ENCODE data around the gene FAAP20. TPM values are rescaled to one million over a fixed set of nuclear protein-coding genes. Genes with fewer than 3 reads are reported as not detected.

Gene FAAP20
- total and polyA plus RNA-seq, 9 of the 15 experiments (the other 6 are each of a cell fraction or from before 2014, with no cell fraction given) = 0.58 to 143 (median 9.9) TPM

DNA sequence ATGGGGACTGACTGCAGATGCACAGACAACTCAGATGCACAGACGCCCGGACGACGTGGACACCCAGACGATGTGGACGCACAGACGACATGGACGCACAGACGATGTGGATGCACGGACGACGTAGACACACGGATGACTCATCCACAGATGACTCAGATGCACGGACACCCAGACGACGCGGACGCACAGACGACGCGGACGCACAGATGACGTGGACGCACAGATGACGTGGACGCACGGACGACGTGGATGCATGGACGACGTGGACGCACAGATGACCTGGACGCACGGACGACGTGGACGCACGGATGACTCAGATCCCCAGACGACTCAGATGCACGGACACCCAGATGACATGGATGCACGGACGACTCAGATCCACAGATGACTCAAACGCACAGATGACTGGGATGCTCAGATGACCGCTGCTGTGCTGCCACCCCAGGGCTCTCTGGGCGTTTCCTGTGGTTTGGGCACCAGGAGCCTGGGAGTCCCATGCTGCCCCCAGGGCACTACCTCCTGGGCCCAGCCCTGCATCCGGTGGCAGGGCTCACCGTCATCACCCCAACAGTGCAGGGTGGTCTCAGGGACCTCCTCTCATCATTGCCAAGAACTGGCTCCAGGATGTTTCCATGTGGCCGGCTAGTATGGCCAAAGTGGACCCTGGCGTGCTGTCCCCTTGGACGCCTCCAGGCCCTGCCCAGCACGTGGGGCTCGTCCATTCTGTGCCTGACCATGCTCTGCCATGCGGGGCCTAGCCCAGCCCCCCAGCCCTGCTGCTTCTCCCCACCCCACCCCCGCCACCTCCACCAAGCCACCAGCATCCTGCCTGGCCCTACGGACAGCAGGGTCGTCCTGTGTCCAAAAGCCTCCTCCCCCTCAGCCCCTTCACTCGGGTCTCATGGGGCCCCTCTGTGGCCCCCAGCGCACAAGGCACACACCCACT lies 14.0 kb downstream of the FAAP20 start (continued):
- TF ChIP-seq, protein P1, sequence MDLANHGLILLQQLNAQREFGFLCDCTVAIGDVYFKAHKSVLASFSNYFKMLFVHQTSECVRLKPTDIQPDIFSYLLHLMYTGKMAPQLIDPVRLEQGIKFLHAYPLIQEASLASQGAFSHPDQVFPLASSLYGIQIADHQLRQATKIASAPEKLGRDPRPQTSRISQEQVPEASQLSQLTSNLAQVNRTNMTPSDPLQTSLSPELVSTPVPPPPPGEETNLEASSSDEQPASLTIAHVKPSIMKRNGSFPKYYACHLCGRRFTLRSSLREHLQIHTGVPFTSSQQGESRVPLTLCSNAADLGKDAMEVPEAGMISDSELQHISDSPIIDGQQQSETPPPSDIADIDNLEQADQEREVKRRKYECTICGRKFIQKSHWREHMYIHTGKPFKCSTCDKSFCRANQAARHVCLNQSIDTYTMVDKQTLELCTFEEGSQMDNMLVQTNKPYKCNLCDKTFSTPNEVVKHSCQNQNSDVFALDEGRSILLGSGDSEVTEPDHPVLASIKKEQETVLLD (IDR thresholded peaks at IDR 0.05) = peak; percentile 100
- TF ChIP-seq ZNF197 (CRISPR knock-in tag; IDR thresholded peaks at IDR 0.05; ENCODE audit: low read depth) (no peak), ZNF408 (CRISPR knock-in tag; IDR thresholded peaks at IDR 0.05; ENCODE audit: low read depth) (no peak), MAFK (IDR thresholded peaks at IDR 0.05; ENCODE audit: low read length) (peak; percentile 71), MYNN (IDR thresholded peaks at IDR 0.05) (peak; percentile 52; the same call in 1 of the 2 replicates), MYNN (CRISPR knock-in tag; IDR thresholded peaks at IDR 0.05) (no peak), RFX7 (CRISPR knock-in tag; IDR thresholded peaks at IDR 0.05) (no peak), POLR3G (IDR thresholded peaks at IDR 0.05; ENCODE audit: extremely low read depth, insufficient read length, insufficient replicate concordance) (no peak), ZNF436 (CRISPR knock-in tag; IDR thresholded peaks at IDR 0.05) (no peak), RFX5 (IDR thresholded peaks at IDR 0.05; ENCODE audit: low read depth, low read length) (peak; percentile 54; the same call in 1 of the 2 replicates), ZNF445 (CRISPR knock-in tag; IDR thresholded peaks at IDR 0.05; ENCODE audit: low read depth) (no peak), C11orf30 (IDR thresholded peaks at IDR 0.05; ENCODE audit: low read depth) (peak; percentile 98), STAT5B (CRISPR knock-in tag; IDR thresholded peaks at IDR 0.05) (no peak), ZNF354B (CRISPR knock-in tag; IDR thresholded peaks at IDR 0.05) (no peak), FUS (optimal IDR thresholded peaks at IDR 0.05; ENCODE audit: low read depth, low read length) (no peak), NR2C1 (IDR thresholded peaks at IDR 0.05) (peak; percentile 85), NR2C1 (tag; IDR thresholded peaks at IDR 0.05) (peak; percentile 92), NCOA1 (IDR thresholded peaks at IDR 0.05; ENCODE audit: low read depth) (peak; percentile 95), TEAD1 (CRISPR knock-in tag; IDR thresholded peaks at IDR 0.05) (0 out of 4 replicates have a peak, but pooled peaks of 1 of the 2 experiments have one; percentile 13), NELFE (IDR thresholded peaks at IDR 0.05; ENCODE audit: insufficient read depth, insufficient read length) (no peak), NFYB (IDR thresholded peaks at IDR 0.05; ENCODE audit: extremely low read depth, insufficient read length) (peak; percentile 35)
- TF ChIP-seq, protein P2, sequence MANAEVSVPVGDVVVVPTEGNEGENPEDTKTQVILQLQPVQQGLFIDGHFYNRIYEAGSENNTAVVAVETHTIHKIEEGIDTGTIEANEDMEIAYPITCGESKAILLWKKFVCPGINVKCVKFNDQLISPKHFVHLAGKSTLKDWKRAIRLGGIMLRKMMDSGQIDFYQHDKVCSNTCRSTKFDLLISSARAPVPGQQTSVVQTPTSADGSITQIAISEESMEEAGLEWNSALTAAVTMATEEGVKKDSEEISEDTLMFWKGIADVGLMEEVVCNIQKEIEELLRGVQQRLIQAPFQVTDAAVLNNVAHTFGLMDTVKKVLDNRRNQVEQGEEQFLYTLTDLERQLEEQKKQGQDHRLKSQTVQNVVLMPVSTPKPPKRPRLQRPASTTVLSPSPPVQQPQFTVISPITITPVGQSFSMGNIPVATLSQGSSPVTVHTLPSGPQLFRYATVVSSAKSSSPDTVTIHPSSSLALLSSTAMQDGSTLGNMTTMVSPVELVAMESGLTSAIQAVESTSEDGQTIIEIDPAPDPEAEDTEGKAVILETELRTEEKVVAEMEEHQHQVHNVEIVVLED (CRISPR knock-in tag; IDR thresholded peaks at IDR 0.05) = peak; percentile 100
- TF ChIP-seq, protein P3, sequence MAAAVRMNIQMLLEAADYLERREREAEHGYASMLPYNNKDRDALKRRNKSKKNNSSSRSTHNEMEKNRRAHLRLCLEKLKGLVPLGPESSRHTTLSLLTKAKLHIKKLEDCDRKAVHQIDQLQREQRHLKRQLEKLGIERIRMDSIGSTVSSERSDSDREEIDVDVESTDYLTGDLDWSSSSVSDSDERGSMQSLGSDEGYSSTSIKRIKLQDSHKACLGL (CRISPR knock-in tag; IDR thresholded peaks at IDR 0.05; ENCODE audit: borderline replicate concordance, poor library complexity, severe bottlenecking) = no peak
- TF ChIP-seq, protein P4, sequence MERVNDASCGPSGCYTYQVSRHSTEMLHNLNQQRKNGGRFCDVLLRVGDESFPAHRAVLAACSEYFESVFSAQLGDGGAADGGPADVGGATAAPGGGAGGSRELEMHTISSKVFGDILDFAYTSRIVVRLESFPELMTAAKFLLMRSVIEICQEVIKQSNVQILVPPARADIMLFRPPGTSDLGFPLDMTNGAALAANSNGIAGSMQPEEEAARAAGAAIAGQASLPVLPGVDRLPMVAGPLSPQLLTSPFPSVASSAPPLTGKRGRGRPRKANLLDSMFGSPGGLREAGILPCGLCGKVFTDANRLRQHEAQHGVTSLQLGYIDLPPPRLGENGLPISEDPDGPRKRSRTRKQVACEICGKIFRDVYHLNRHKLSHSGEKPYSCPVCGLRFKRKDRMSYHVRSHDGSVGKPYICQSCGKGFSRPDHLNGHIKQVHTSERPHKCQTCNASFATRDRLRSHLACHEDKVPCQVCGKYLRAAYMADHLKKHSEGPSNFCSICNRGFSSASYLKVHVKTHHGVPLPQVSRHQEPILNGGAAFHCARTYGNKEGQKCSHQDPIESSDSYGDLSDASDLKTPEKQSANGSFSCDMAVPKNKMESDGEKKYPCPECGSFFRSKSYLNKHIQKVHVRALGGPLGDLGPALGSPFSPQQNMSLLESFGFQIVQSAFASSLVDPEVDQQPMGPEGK (CRISPR knock-in tag; IDR thresholded peaks at IDR 0.05; ENCODE audit: borderline replicate concordance) = no peak
